GM23248 (cell line): Measurements from ENCODE around the gene ZDHHC24. TPM values are rescaled to one million over a fixed set of nuclear protein-coding genes. Genes with fewer than 3 reads are reported as not detected.

ENCODE experiments used
- DNase-seq: peaks from one replicate; pipeline ENCODE4 v3.0.0-alpha.2; 2015
- H2AFZ ChIP-seq: fragments of 200-600 bp; sonication (generic); 2 replicates; pipeline ENCODE4 v1.6.1; 2016; ENCODE audit warnings: antibody characterized with exemption
- H3F3A ChIP-seq: fragments of 200-600 bp; sonication (generic); 2 replicates; pipeline ENCODE4 v1.6.1; 2016; ENCODE audit warnings: mild to moderate bottlenecking, antibody characterized with exemption, mixed run types; ENCODE audit not compliant: insufficient read depth
- H3K27ac ChIP-seq: fragments of 200-600 bp; sonication (generic); 2 replicates; pipeline ENCODE4 v1.5.1; 2016; ENCODE audit warnings: mild to moderate bottlenecking
- H3K27me3 ChIP-seq: fragments of 200-600 bp; sonication (generic); replicated peaks from 2 replicates; pipeline ENCODE4 v1.6.1; 2016; ENCODE audit warnings: mild to moderate bottlenecking; ENCODE audit not compliant: insufficient read depth
- H3K36me3 ChIP-seq: fragments of 200-600 bp; sonication (generic); 2 replicates; pipeline ENCODE4 v1.6.1; 2016; ENCODE audit warnings: low read depth, mild to moderate bottlenecking
- H3K4me1 ChIP-seq: fragments of 200-600 bp; sonication (generic); 2 replicates; pipeline ENCODE4 v1.6.1; 2016; ENCODE audit warnings: mild to moderate bottlenecking; ENCODE audit not compliant: insufficient read depth
- H3K4me2 ChIP-seq: fragments of 200-600 bp; sonication (generic); one replicate; pipeline ENCODE4 v1.6.1; 2016; ENCODE audit warnings: mild to moderate bottlenecking; ENCODE audit not compliant: unreplicated experiment
- H3K4me3 ChIP-seq: fragments of 200-600 bp; sonication (generic); 2 replicates; pipeline ENCODE4 v1.5.1; 2016; ENCODE audit warnings: mild to moderate bottlenecking
- H3K79me2 ChIP-seq: fragments of 200-600 bp; sonication (generic); 2 replicates; pipeline ENCODE4 v1.6.1; 2016; ENCODE audit warnings: mild to moderate bottlenecking; ENCODE audit not compliant: insufficient read depth
- H3K9ac ChIP-seq: fragments of 200-600 bp; sonication (generic); 2 replicates; pipeline ENCODE4 v1.6.1; 2016; ENCODE audit warnings: mild to moderate bottlenecking
- H3K9me2 ChIP-seq: fragments of 200-600 bp; sonication (generic); 2 replicates; pipeline ENCODE4 v1.6.1; 2016; ENCODE audit warnings: mixed run types, mild to moderate bottlenecking, moderate library complexity; ENCODE audit not compliant: insufficient read depth
- H3K9me3 ChIP-seq: fragments of 200-600 bp; sonication (generic); one replicate; pipeline ENCODE4 v1.6.1; 2017; ENCODE audit warnings: low read depth
- H4K20me1 ChIP-seq: fragments of 200-600 bp; sonication (generic); 2 replicates; pipeline ENCODE4 v1.6.0; 2016; ENCODE audit not compliant: insufficient read depth
- EZH2 ChIP-seq: fragments of 200-600 bp; sonication (generic); IDR thresholded peaks from 2 replicates; pipeline ENCODE4 v1.6.1; 2018; ENCODE audit warnings: antibody characterized with exemption, mild to moderate bottlenecking; ENCODE audit not compliant: insufficient read depth, poor library complexity, severe bottlenecking
- EZH2phosphoT487 ChIP-seq: fragments of 200-600 bp; sonication (generic); IDR thresholded peaks from 2 replicates; pipeline ENCODE4 v1.6.1; 2018; ENCODE audit warnings: antibody characterized with exemption, moderate library complexity, mild to moderate bottlenecking, low read depth; ENCODE audit not compliant: insufficient read depth
- WGBS, 2 experiments: methylation state at CpG; one replicate each; pipeline ENCODE4 v1.1.6; 2015 to 2017; ENCODE audit warnings: low lambda C conversion rate in 2 of 2, low coverage in 1 of 2; ENCODE audit errors: missing lambda C conversion rate in 2 of 2; 5-methylcytosine and 5-hydroxymethylcytosine counted together
- in situ Hi-C: fragments of 300-500 bp; cut with MboI; formaldehyde crosslinking; loops from 2 replicates; pipeline ENCODE4 v1.15.0; 2020
- polyA plus RNA-seq: library from polyadenylated mRNA; unstranded; fragments of >200 nt; fragmentation: Nextera tagmentation; extraction: Ambion mirVana; gene quantifications from 2 replicates; pipeline ENCODE4 v1.2.1, GENCODE V29; 2016
- total RNA-seq: library from RNA; depleted of rRNA; stranded (reverse); fragments of >200 nt; shearing (Covaris generic); gene quantifications from 2 replicates; pipeline ENCODE4 v1.2.3, GENCODE V29; 2014

Gene ZDHHC24
- total and polyA plus RNA-seq, 2 experiments from 2014 or later, result 20.8 to 23.5 TPM

DNA sequence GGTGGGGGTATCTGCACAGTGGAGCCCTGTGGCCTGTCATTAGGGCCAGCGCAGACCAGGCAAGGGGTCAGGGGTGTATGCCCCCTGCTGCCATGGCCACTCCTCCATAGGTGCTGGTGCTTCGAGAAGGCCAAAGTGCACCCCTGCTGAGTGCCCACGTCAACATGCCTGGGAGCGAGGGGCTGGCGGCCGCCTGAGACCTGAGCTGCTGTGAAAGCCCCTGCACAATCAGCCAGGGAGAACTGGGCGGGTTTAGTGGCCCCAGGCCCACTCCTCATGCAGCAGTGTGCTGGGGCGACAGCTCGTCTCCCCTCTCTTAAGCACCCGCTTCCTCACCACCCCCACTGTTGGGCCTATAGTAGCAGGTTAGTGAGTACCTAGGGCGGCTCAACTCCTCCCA lies 14.0 kb downstream of the ZDHHC24 start:
- WGBS, 2 experiments, result 95% methylated on average over 11 of the region's 11 CpGs
- in situ Hi-C loops, result no loop called here
- no peak for TF ChIP-seq EZH2
- TF ChIP-seq EZH2phosphoT487, result no peak
- H3K4me2 ChIP-seq, result no peak overlapping the region
- H3K79me2 ChIP-seq, result no peaks in the 10 kb centered on the region
- no peaks in the 10 kb centered on the region for H3K36me3 ChIP-seq
- no peaks in the 10 kb centered on the region for H3K4me1 ChIP-seq
- no peaks in the 10 kb centered on the region for H4K20me1 ChIP-seq
- H3K4me3 ChIP-seq, result no peak overlapping the region
- no peaks in the 10 kb centered on the region for H3K27me3 ChIP-seq
- no peak overlapping the region for H3K9ac ChIP-seq
- H3K27ac ChIP-seq, result no peak overlapping the region
- no peaks in the 10 kb centered on the region for H3F3A ChIP-seq
- no peaks in the 10 kb centered on the region for H3K9me3 ChIP-seq
- H2AFZ ChIP-seq, result no peak overlapping the region
- no peak for DNase-seq
- no peaks in the 10 kb centered on the region for H3K9me2 ChIP-seq

DNA sequence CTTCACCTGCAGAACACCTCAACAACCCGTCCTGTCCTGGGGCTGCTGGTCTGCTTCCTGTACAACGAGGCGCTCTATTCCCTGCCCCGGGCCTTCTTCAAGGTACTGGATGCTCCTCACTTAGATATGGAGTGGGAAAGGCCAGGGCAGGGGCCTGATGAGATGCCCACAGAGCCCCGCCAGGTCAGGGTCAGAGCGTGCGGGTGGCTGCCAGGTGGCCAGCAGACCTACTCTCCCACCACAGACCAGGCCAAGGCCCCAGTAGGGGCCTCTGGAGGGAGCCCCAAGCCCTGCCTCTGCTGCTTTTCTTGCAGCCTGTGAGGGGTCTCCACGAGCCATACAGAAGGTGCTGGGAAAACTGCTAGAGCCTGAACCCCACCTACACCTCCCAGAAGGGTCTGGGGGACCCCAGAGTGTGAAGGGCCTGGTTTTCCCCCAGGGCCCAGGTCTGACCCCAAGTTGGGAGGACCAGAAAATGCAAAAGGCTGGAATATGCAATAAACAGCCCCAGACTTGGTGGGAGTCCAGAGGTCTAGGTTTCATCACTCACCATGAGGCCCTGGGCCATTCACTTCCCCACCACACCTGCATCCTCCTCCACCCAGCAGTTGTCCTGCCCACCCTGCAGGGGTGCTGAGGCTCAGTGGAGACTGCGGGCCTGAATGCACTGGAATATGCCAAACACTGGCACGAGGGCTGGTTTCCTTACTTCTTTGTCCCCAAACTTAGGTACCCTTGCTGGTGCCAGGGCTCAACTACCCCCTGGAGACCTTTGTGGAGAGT lies 14.7 kb downstream of the ZDHHC24 start:
- in situ Hi-C loops, result no loop called here
- Histone ChIP-seq H3K4me2 (no peak overlapping the region), H3F3A (no peaks in the 10 kb centered on the region), H3K9me3 (no peaks in the 10 kb centered on the region), H4K20me1 (no peaks in the 10 kb centered on the region), H3K4me3 (no peak overlapping the region), H3K4me1 (no peaks in the 10 kb centered on the region), H2AFZ (no peak overlapping the region), H3K9ac (no peak overlapping the region), H3K27ac (no peak overlapping the region), H3K27me3 (no peaks in the 10 kb centered on the region), H3K79me2 (no peaks in the 10 kb centered on the region), H3K9me2 (no peaks in the 10 kb centered on the region), H3K36me3 (no peaks in the 10 kb centered on the region)
- 84 to 85% methylated on average over 10 of the region's 10 CpGs for WGBS, 2 experiments
- DNase-seq, result no peak
- no peak for TF ChIP-seq EZH2
- no peak for TF ChIP-seq EZH2phosphoT487

DNA sequence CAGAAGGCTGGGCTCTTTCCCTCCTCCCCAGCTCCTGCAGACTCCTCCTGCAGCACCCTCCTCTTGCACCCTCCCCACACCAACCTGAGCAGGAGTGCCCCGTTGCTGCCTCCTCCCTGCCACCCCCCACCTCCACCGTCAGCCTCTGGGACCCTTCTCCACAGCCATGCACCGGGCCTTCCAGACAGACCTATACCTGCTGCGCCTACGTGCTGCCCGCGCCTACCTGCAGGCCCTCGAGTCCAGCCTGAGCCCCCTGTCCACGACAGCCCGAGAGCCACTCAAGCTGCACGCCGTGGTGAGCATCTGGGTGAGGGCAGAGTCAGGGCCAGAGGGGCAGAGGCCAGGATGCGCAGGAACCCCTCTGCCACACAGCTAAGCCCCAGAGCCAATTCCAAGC lies 16.2 kb downstream of the ZDHHC24 start:
- 84 to 86% methylated on average over 13 of the region's 13 CpGs for WGBS, 2 experiments
- H3K79me2 ChIP-seq, result no peaks in the 10 kb centered on the region
- H3K27ac ChIP-seq, result no peak overlapping the region
- no peak for DNase-seq
- H4K20me1 ChIP-seq, result no peaks in the 10 kb centered on the region
- no peaks in the 10 kb centered on the region for H3K9me2 ChIP-seq
- no peak overlapping the region for H3K4me3 ChIP-seq
- TF ChIP-seq EZH2phosphoT487 (no peak), EZH2 (no peak)
- no peaks in the 10 kb centered on the region for H3K4me1 ChIP-seq
- H3K27me3 ChIP-seq, result no peaks in the 10 kb centered on the region
- H3K36me3 ChIP-seq, result no peaks in the 10 kb centered on the region
- no peak overlapping the region for H3K9ac ChIP-seq
- no peaks in the 10 kb centered on the region for H3K9me3 ChIP-seq
- in situ Hi-C loops, result no loop called here
- no peak overlapping the region for H3K4me2 ChIP-seq
- H2AFZ ChIP-seq, result no peak overlapping the region
- H3F3A ChIP-seq, result no peaks in the 10 kb centered on the region

DNA sequence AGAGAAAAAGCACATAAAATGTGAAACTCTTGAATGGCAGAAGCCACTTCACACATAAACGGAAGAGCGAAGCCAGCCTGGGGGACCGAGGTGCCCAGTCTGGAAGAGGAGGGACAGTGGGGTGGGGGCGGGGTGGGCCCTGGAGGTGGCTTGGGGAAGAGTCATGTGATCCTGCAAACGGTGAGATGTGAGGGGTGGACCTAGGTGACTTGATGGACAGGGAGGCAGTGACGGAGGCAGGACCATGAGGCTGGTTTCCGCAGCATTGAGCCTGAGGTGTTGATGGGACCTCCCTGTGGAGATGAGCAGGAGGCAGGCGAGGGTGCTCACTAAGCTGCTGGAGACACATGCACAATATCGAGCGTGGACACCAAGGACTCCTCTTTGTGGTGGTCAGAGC lies 16.8 kb downstream of the ZDHHC24 start:
- Histone ChIP-seq H3K9me2 (no peaks in the 10 kb centered on the region), H3K4me2 (no peak overlapping the region), H4K20me1 (no peaks in the 10 kb centered on the region), H3F3A (no peaks in the 10 kb centered on the region), H3K4me1 (no peaks in the 10 kb centered on the region), H3K79me2 (no peaks in the 10 kb centered on the region), H3K27ac (no peak overlapping the region), H3K9ac (no peak overlapping the region), H3K36me3 (no peaks in the 10 kb centered on the region), H3K4me3 (no peak overlapping the region), H2AFZ (no peak overlapping the region), H3K27me3 (no peaks in the 10 kb centered on the region), H3K9me3 (no peaks in the 10 kb centered on the region)
- 78 to 87% methylated on average over 8 to 10 of the region's 10 CpGs for WGBS, 2 experiments
- no peak for TF ChIP-seq EZH2phosphoT487
- in situ Hi-C loops, result no loop called here
- DNase-seq, result no peak
